GM12878 (cell line): ENCODE data around the gene PXDC1. TPM values are rescaled to one million over a fixed set of nuclear protein-coding genes. Genes with fewer than 3 reads are reported as not detected.

ENCODE experiments used
- ATAC-seq: fragments of 200-7000 bp; cut with Tn5 transposase; 3 replicates; pipeline ENCODE4 v1.9.1; 2020; ENCODE audit warnings: mild to moderate bottlenecking, moderate library complexity
- BruUV-seq: library from RNA; stranded (reverse); fragments of 400-500 nt; replicated peaks from 2 replicates; lab custom pipeline; 2021; lab: Mats Ljungman, UMichigan
- CTCF ChIA-PET: fragments of 300-600 bp; sonication (Branson Sonifier 250); formaldehyde crosslinking; extraction: SDS; loops from one replicate; lab custom pipeline; 2021; ENCODE audit warnings: inconsistent platforms; lab: Yijun Ruan, JAX
- POLR2A ChIA-PET: fragments of 350-600 bp; formaldehyde crosslinking; extraction: SDS; loops from one replicate; lab custom pipeline; 2021; ENCODE audit warnings: inconsistent platforms; lab: Charles Lee
- RAD21 ChIA-PET: fragments of 300-600 bp; sonication (Branson Sonifier 250); formaldehyde crosslinking; loops from one replicate; lab custom pipeline; 2023; ENCODE audit warnings: antibody characterized with exemption; ENCODE audit not compliant: unreplicated experiment; lab: Charles Lee
- SMC1A ChIA-PET: fragments of 300-600 bp; sonication (Branson Sonifier 250); formaldehyde crosslinking; loops from one replicate; lab custom pipeline; 2023; ENCODE audit not compliant: unreplicated experiment, uncharacterized antibody; lab: Charles Lee
- DNase-seq: peaks from one replicate; pipeline ENCODE4 v3.0.0-alpha.2; 2011; ENCODE audit warnings: low read depth, low spot score
- FAIRE-seq: peaks from 3 replicates; lab custom pipeline; 2011; peaks lifted over from hg19 to GRCh38; lab: Jason Lieb, UNC
- H2AFZ ChIP-seq: 2 replicates; pipeline ENCODE4 v1.6.0; 2011; ENCODE audit warnings: low read depth, low read length, control low read depth; ENCODE audit not compliant: control insufficient read depth
- H3K27ac ChIP-seq: 2 replicates; pipeline ENCODE4 v1.5.1; 2011; ENCODE audit warnings: control low read depth; ENCODE audit not compliant: control insufficient read depth, insufficient read depth
- H3K27me3 ChIP-seq, 2 experiments: replicated peaks in 1 of 2; 2 replicates each; pipeline versions ENCODE4 v1.6.0 to v1.6.1; 2011; ENCODE audit warnings: low read length in 1 of 2; ENCODE audit not compliant: control insufficient read depth in 2 of 2, insufficient read depth in 2 of 2
- H3K36me3 ChIP-seq, 2 experiments: 2 replicates each; pipeline ENCODE4 v1.5.1; 2011; ENCODE audit warnings: low read length in 1 of 2; ENCODE audit not compliant: control insufficient read depth in 2 of 2, insufficient read depth in 2 of 2
- H3K4me1 ChIP-seq: 2 replicates; pipeline ENCODE4 v1.6.1; 2011; ENCODE audit warnings: mild to moderate bottlenecking, low read length, moderate library complexity, mixed read lengths; ENCODE audit not compliant: control insufficient read depth, insufficient read depth
- H3K4me2 ChIP-seq: 2 replicates; pipeline ENCODE4 v1.6.0; 2011; ENCODE audit warnings: control low read depth; ENCODE audit not compliant: control insufficient read depth, insufficient read depth
- H3K4me3 ChIP-seq: fragments of 200-600 bp; sonication (generic); 2 replicates; pipeline ENCODE4 v1.5.1; 2016
- H3K79me2 ChIP-seq: 2 replicates; pipeline ENCODE4 v1.6.0; 2011; ENCODE audit warnings: low read length; ENCODE audit not compliant: control insufficient read depth, insufficient read depth
- H3K9ac ChIP-seq: 2 replicates; pipeline ENCODE4 v1.8.0; 2011; ENCODE audit warnings: low read length, control low read depth, mixed read lengths; ENCODE audit not compliant: control insufficient read depth, insufficient read depth
- H3K9me3 ChIP-seq: replicated peaks from 3 replicates; pipeline ENCODE4 v1.5.1; 2011; ENCODE audit warnings: mild to moderate bottlenecking, low read length; ENCODE audit not compliant: control insufficient read depth, insufficient read depth
- H4K20me1 ChIP-seq: 2 replicates; pipeline ENCODE4 v1.6.0; 2011; ENCODE audit not compliant: control insufficient read depth, insufficient read depth
- BCLAF1 ChIP-seq: fragments of 450-650 bp; IDR thresholded peaks from 2 replicates; pipeline ENCODE4 v1.6.1; 2017; ENCODE audit warnings: antibody characterized with exemption, mild to moderate bottlenecking, moderate library complexity
- EZH2 ChIP-seq: IDR thresholded peaks from 2 replicates; pipeline ENCODE4 v1.6.1; 2012; ENCODE audit warnings: low read depth, mild to moderate bottlenecking, control low read depth, inconsistent platforms, low read length, borderline replicate concordance; ENCODE audit not compliant: control insufficient read depth
- FOXM1 ChIP-seq: IDR thresholded peaks from 2 replicates; pipeline ENCODE4 v1.6.1; 2012; ENCODE audit warnings: low read depth, mild to moderate bottlenecking, inconsistent platforms, low read length, moderate library complexity
- GABPA ChIP-seq: IDR thresholded peaks from 2 replicates; pipeline ENCODE4 v1.6.1; 2014; ENCODE audit warnings: antibody characterized with exemption, low read depth, mild to moderate bottlenecking, inconsistent platforms
- IKZF1 ChIP-seq: fragments of 450-650 bp; conservative IDR thresholded peaks from 2 replicates; pipeline ENCODE4 v1.6.1; 2017; ENCODE audit warnings: antibody characterized with exemption, mild to moderate bottlenecking
- REST ChIP-seq: IDR thresholded peaks from 2 replicates; pipeline ENCODE4 v1.6.1; 2012; ENCODE audit warnings: mild to moderate bottlenecking, low read depth, low read length
- SREBF1 ChIP-seq: IDR thresholded peaks from 2 replicates; pipeline ENCODE4 v1.6.1; 2012; ENCODE audit warnings: mild to moderate bottlenecking, low read length
- TBL1XR1 ChIP-seq: IDR thresholded peaks from 2 replicates; pipeline ENCODE4 v1.6.1; 2012; ENCODE audit warnings: low read depth, low read length, improper control_type of control experiment
- WRNIP1 ChIP-seq: IDR thresholded peaks from 2 replicates; pipeline ENCODE4 v1.6.1; 2011; ENCODE audit warnings: low read depth, low read length, improper control_type of control experiment, borderline replicate concordance
- YY1 ChIP-seq: IDR thresholded peaks from 2 replicates; pipeline ENCODE4 v1.6.1; 2011; ENCODE audit warnings: low read depth, mild to moderate bottlenecking, low read length
- ZNF217 ChIP-seq: fragments of 450-650 bp; IDR thresholded peaks from 2 replicates; pipeline ENCODE4 v1.6.1; 2017; ENCODE audit warnings: antibody characterized with exemption, mild to moderate bottlenecking
- WGBS: methylation state at CpG from one replicate; pipeline ENCODE4 v1.1.6; 2016; ENCODE audit warnings: low lambda C conversion rate; ENCODE audit not compliant: insufficient replicate concordance, insufficient coverage; ENCODE audit errors: missing lambda C conversion rate; 5-methylcytosine and 5-hydroxymethylcytosine counted together
- in situ Hi-C: fragments of 300-500 bp; cut with MboI; formaldehyde crosslinking; loops from 9 replicates; pipeline ENCODE4 v1.14.3; 2018; ENCODE audit warnings: mixed read lengths
- intact Hi-C: fragments of 100-400 bp; cut with micrococcal nuclease; formaldehyde crosslinking; loops from one replicate; pipeline ENCODE4 v1.14.2; 2022; ENCODE audit not compliant: unreplicated experiment
- polyA plus RNA-seq, 11 experiments: library from polyadenylated mRNA; depleted of rRNA in 4 of 11; unstranded in 6 of 11; stranded (reverse) in 5 of 11; fragments of >200 nt; fragmentation: Nextera tagmentation in 4 of 11; fragmentation: Illumina TruSeq in 1 of 11; extraction: Ambion mirVana in 4 of 11; extraction: Trizol in 1 of 11; gene quantifications; 1 replicate in 1 of 11; 2 replicates in 10 of 11; pipeline versions ENCODE4 v1.2.1 to v1.2.3, GENCODE V29; 2011 to 2016; ENCODE audit warnings: inconsistent platforms in 2 of 11, missing spikeins in 2 of 11, low read depth in 1 of 11
- total RNA-seq, 4 experiments: library from RNA; depleted of rRNA in 3 of 4; stranded (reverse); fragments of >200 nt in 3 of 4; fragmentation: Illumina TruSeq in 1 of 4; extraction: Trizol in 1 of 4; gene quantifications; 2 replicates each; pipeline versions ENCODE4 v1.2.1 to v1.2.3, GENCODE V29; 2013 to 2021
- TF ChIP-seq, protein P1 (sequence below): fragments of 450-650 bp; IDR thresholded peaks from 2 replicates; pipeline ENCODE4 v1.6.1; 2018; ENCODE audit warnings: borderline replicate concordance, mild to moderate bottlenecking; ENCODE audit not compliant: partially characterized antibody

PXDC1 gene
- total and polyA plus RNA-seq, 10 of the 15 experiments (the other 5 are each of a cell fraction or from before 2014, with no cell fraction given), result 0.03 to 0.72 (median 0.32) TPM; not detected in 2

DNA sequence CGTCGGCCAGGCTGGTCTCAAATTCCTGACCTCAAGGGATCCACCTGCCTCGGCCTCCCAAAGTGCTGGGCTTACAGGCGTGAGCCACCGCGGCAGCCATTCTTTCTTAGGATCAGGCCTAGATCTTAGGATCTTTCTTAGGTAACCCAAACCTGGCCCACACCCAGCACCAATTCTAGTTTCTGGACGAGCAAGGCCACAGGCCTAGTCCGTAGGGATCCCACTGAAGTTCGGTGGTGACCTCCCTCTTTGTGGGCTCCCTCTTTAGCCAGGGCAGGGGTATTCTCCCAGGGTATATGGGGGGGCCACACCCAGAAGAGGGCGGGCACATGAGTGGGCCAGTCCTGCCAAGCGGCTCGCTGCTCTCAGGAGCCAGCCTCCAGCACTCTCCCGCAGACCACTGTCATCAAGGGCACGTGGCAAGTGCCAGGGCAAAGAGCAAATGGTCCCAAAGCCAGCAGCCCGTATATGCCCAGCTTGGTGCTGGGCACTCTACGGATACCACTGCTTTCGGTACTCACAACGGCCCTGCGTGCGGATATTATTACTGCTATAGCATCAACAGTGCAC, 6.5 kb downstream of the PXDC1 start (continued):
- TF ChIP-seq, protein P1, sequence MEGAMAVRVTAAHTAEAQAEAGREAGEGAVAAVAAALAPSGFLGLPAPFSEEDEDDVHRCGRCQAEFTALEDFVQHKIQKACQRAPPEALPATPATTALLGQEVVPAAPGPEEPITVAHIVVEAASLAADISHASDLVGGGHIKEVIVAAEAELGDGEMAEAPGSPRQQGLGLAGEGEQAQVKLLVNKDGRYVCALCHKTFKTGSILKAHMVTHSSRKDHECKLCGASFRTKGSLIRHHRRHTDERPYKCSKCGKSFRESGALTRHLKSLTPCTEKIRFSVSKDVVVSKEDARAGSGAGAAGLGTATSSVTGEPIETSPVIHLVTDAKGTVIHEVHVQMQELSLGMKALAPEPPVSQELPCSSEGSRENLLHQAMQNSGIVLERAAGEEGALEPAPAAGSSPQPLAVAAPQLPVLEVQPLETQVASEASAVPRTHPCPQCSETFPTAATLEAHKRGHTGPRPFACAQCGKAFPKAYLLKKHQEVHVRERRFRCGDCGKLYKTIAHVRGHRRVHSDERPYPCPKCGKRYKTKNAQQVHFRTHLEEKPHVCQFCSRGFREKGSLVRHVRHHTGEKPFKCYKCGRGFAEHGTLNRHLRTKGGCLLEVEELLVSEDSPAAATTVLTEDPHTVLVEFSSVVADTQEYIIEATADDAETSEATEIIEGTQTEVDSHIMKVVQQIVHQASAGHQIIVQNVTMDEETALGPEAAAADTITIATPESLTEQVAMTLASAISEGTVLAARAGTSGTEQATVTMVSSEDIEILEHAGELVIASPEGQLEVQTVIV, result no peak
- TF ChIP-seq GABPA (no peak), ZNF217 (no peak), IKZF1 (no peak)

DNA sequence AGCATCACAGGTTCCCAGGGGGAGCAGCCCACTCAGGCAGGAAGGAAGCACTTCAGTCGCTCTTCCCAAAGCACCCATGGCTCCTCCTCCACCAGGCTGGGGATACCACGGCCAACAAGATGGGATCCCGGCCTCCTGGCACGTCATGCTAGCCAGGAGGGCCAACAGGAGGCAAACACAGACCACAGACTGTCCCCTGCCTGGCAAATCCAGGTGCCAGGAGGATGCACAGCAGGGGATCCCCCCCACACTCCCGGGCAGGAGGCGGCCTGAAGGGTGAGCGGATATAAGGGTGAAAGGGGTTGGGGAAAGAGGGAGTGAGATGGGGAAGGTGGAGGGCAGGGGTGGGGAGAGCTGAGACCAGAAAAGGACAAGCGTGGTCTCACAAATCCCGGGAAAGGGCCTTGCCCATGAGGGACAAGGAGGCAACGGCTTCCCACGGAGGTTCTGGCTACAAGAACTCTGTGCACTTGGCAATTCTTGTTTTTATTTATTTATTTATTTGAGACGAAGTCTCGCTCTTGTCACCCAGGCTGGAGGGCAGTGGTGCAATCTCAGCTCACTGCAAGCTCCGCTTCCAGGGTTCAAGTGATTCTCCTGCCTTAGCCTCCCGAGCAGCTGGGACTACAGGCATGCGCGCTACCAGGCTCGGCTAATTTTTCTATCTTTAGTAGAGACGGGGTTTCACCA, 7.2 kb downstream of the PXDC1 start:
- FAIRE-seq (no peak), ATAC-seq (no peak), DNase-seq (no peak)
- Histone ChIP-seq H3K4me3 (no peak overlapping the region), H3K4me1 (peaks cover 8% of the 10 kb centered on the region), H3K9ac (no peak overlapping the region), H4K20me1 (no peaks in the 10 kb centered on the region), H3K79me2 (no peaks in the 10 kb centered on the region), H2AFZ (no peak overlapping the region), H3K36me3 (no peaks in the 10 kb centered on the region), H3K9me3 (no peaks in the 10 kb centered on the region; the same call in 2 of the 3 replicates), H3K27ac (no peak overlapping the region), H3K4me2 (no peak overlapping the region), H3K27me3 (peaks cover 2% of the 10 kb centered on the region in 2 experiments; a peak in 2 of 4 replicates)
- ChIA-PET SMC1A (interaction anchor here (1.2 to 2.6 kb wide), 6 partner anchors 13 to 411 kb away, joined by 5 to 17 read pairs (median 10); no protein-coding TSS in a partner anchor), RAD21 (interaction anchor here (2.1 kb wide), 1 partner anchor 234 kb away, joined by 16 read pairs; no protein-coding TSS in a partner anchor), CTCF (interaction anchor here (0.6 to 5.5 kb wide), 8 partner anchors 105 to 466 kb away, joined by 3 to 74 read pairs (median 12); partner anchors contain the start of gene FAM50B), POLR2A (no interaction called here)
- 88% methylated on average over 18 of the region's 19 CpGs for WGBS
- in situ Hi-C loops (no loop called here), intact Hi-C loops (loop anchor here (5.0 to 10.0 kb wide), 2 partner anchors 263 to 470 kb away; no protein-coding TSS in a partner anchor)
- BruUV-seq, result no TSS peak
- TF ChIP-seq FOXM1 (no peak), SREBF1 (no peak), TBL1XR1 (no peak), REST (no peak), BCLAF1 (no peak), EZH2 (no peak), YY1 (no peak), WRNIP1 (no peak)
